ENCODE measurements around the gene CEP78.

Gene CEP78

DNA sequence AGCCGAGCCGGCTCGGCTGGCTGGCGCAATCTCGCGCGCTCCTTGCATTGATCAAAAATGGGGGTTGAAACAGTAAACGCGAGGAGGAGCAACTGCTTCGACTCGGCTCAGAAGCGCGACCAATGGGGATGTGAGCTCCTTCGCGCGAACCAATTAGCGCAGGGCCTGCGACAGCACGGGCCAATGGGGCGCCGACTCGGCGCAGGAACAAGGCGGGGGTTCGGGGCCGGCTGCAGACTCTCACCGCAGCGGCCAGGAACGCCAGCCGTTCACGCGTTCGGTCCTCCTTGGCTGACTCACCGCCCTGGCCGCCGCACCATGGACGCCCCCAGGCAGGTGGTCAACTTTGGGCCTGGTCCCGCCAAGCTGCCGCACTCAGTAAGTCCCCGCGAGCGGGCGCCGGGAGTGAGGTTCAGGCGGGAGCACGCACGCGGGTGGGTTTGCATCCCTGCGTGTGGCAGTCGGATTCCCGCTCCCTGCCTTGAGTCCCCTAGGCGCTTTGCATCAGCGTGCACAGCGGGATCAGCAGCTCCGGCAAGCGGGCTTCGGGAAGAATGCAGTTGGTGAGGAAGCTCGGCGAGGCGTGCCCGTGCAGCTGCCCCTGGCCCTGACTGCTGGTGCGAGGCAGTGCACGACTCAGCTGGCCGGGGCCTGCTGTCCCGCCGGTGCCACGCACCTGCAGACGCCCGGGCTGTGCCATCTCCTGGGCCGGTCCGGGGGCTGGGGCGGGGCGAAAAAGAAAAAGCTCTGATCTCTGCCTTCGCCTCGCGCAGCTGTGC lies 61.2 kb downstream of the CEP78 start, which contains the start of gene PSAT1:
PSAT1 (plus strand) TSS at position 233 of the 779 bp plus-strand sequence; CDS start at position 319, 86 bp downstream.
- Histone ChIP-seq H3K9me3 (ENCODE audit: low read length) (no peaks in the 10 kb centered on the region), H3K36me3 (ENCODE audit: insufficient read depth, low read length) (no peaks in the 10 kb centered on the region), H3K4me1 (ENCODE audit: insufficient read depth, low read length) (peaks cover 14% of the 10 kb centered on the region), H3K4me3 (ENCODE audit: low read depth in 1 of 2, low read length in 2 of 2) (peak within 1 kb of the TSS; percentile 68 to 81), H3K27me3 (ENCODE audit: control insufficient read depth in 1 of 2, insufficient read depth in 2 of 2, low read length in 2 of 2) (no peaks in the 10 kb centered on the region), H3K9ac (ENCODE audit: low read length) (peak within 1 kb of the TSS; percentile 9), H3K27ac (ENCODE audit: low read depth, low read length) (peak within 1 kb of the TSS; percentile 84)

GRCh38 chr9:78297672-78297961 lies 61.7 kb downstream of the CEP78 start:
- no peaks in the 10 kb centered on the region for H3K27me3 ChIP-seq (ENCODE audit: control insufficient read depth in 1 of 2, insufficient read depth in 2 of 2, low read length in 2 of 2)
- H3K9ac ChIP-seq (ENCODE audit: low read length): no peak overlapping the region
- no peaks in the 10 kb centered on the region for H3K9me3 ChIP-seq (ENCODE audit: low read length)
- no peaks in the 10 kb centered on the region for H3K36me3 ChIP-seq (ENCODE audit: insufficient read depth, low read length)
- H3K4me1 ChIP-seq (ENCODE audit: insufficient read depth, low read length): peaks cover 14% of the 10 kb centered on the region
- H3K4me3 ChIP-seq (ENCODE audit: low read depth in 1 of 2, low read length in 2 of 2): peak overlapping the region; percentile 68 to 81
- no peak overlapping the region for H3K27ac ChIP-seq (ENCODE audit: low read depth, low read length)

GRCh38 chr9:78298046-78298765 lies 62.3 kb downstream of the CEP78 start:
- Histone ChIP-seq H3K9ac (ENCODE audit: low read length) (no peak overlapping the region), H3K36me3 (ENCODE audit: insufficient read depth, low read length) (no peaks in the 10 kb centered on the region), H3K27me3 (ENCODE audit: control insufficient read depth in 1 of 2, insufficient read depth in 2 of 2, low read length in 2 of 2) (no peaks in the 10 kb centered on the region), H3K27ac (ENCODE audit: low read depth, low read length) (no peak overlapping the region), H3K9me3 (ENCODE audit: low read length) (no peaks in the 10 kb centered on the region), H3K4me3 (ENCODE audit: low read depth in 1 of 2, low read length in 2 of 2) (peak overlapping the region in 1 of 2 donors; percentile 81), H3K4me1 (ENCODE audit: insufficient read depth, low read length) (peaks cover 14% of the 10 kb centered on the region)

DNA sequence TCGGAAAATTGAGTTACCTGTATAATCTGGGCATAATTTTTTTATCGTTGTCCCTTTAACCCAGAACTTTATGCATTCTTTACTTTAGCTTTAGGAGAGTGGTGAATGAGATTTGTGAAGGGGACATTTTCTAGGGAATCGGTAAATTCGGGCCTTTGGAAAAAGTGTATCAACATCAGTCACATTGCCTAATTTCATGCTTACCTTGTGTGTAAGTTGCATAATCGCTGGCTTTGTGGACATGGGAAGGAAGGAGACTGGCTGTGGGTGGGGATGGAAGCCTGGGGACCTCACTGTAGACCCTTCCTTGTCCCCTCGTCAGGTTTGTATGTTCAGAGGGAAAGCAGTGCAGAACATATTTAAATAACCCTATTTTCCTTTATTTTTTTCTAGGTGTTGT lies 64.3 kb downstream of the CEP78 start:
- H3K4me1 ChIP-seq (ENCODE audit: insufficient read depth, low read length): peaks cover 14% of the 10 kb centered on the region
- H3K4me3 ChIP-seq (ENCODE audit: low read depth in 1 of 2, low read length in 2 of 2): no peak overlapping the region
- no peaks in the 10 kb centered on the region for H3K36me3 ChIP-seq (ENCODE audit: insufficient read depth, low read length)
- H3K27ac ChIP-seq (ENCODE audit: low read depth, low read length): no peak overlapping the region
- H3K9ac ChIP-seq (ENCODE audit: low read length): no peak overlapping the region
- no peaks in the 10 kb centered on the region for H3K9me3 ChIP-seq (ENCODE audit: low read length)
- no peaks in the 10 kb centered on the region for H3K27me3 ChIP-seq (ENCODE audit: control insufficient read depth in 1 of 2, insufficient read depth in 2 of 2, low read length in 2 of 2)

DNA sequence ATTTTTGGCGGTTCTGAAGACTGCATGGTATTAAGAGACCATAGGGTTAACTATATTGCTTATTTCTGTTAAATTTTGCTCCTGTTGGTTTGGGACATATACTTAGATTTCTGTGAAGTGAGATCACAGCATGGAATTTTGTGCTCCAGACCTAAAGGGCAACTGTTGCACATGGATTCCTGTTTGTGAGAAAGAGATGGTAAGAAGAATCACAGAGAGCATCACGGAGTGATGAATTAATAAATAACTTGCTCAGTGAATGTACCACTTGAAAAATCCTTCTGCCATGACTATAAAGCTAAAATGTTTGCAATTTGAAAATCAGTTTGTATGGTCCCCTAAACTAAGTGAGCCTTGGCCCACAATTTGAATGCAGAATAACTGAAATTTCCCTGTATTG lies 65.6 kb downstream of the CEP78 start:
- H3K27me3 ChIP-seq (ENCODE audit: control insufficient read depth in 1 of 2, insufficient read depth in 2 of 2, low read length in 2 of 2): no peaks in the 10 kb centered on the region
- no peaks in the 10 kb centered on the region for H3K9me3 ChIP-seq (ENCODE audit: low read length)
- H3K4me1 ChIP-seq (ENCODE audit: insufficient read depth, low read length): peaks cover 8% of the 10 kb centered on the region
- H3K9ac ChIP-seq (ENCODE audit: low read length): no peak overlapping the region
- no peak overlapping the region for H3K27ac ChIP-seq (ENCODE audit: low read depth, low read length)
- H3K36me3 ChIP-seq (ENCODE audit: insufficient read depth, low read length): no peaks in the 10 kb centered on the region
- no peak overlapping the region for H3K4me3 ChIP-seq (ENCODE audit: low read depth in 1 of 2, low read length in 2 of 2)

DNA sequence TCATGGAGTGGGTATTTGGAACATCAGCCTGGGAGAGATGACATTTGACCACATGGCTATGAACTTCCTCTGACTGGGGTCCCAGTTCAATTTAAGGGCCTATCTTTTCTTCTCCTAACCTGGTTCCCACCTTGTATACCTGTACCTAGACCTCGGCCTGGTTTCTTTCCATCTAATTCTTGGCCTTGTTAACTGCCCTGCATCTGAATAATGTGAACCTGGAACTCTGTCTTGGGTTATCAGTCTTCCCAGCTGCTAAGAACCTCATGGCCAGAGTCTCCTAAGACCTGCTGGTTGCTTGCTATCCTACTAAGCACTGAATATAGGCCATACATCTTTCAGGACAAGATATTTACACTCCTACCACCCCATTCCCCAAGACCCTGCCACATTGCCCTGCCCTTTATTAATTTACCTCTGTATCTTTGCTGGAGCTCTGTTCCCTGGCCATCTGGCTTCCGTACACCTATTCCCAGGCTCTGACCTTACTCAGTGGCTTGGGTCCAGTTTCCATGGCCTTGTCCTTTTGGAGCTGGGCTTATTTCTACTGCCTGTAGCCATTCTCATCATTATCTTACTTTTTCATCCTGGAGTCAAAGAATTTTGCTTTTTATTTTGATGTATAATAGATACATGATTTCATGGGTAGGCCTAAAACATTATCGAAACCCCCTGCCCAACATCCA lies 67.6 kb downstream of the CEP78 start:
- H3K4me3 ChIP-seq (ENCODE audit: low read depth in 1 of 2, low read length in 2 of 2): no peak overlapping the region
- no peaks in the 10 kb centered on the region for H3K36me3 ChIP-seq (ENCODE audit: insufficient read depth, low read length)
- H3K27ac ChIP-seq (ENCODE audit: low read depth, low read length): no peak overlapping the region
- H3K27me3 ChIP-seq (ENCODE audit: control insufficient read depth in 1 of 2, insufficient read depth in 2 of 2, low read length in 2 of 2): no peaks in the 10 kb centered on the region
- H3K9me3 ChIP-seq (ENCODE audit: low read length): no peaks in the 10 kb centered on the region
- H3K4me1 ChIP-seq (ENCODE audit: insufficient read depth, low read length): no peaks in the 10 kb centered on the region
- H3K9ac ChIP-seq (ENCODE audit: low read length): no peak overlapping the region

DNA sequence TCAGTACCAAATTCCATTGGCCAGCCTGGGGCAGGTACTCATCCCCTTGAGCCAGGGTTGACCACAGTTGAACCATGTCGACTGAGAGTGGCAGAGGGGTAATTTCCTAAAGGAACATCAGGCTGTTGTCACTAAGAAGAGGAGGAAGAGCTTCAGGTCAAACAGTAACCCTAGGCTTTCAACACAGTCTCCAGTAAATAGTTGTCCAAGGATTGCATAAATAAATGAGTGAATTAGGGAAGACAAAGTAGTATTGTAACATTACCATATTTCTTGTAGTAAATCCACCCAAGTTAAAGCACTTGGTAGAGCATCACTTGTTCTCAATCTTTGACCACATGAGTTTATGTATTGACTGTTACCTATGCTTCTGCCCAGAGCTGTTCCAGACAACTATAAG lies 68.5 kb downstream of the CEP78 start:
- no peaks in the 10 kb centered on the region for H3K4me1 ChIP-seq (ENCODE audit: insufficient read depth, low read length)
- H3K4me3 ChIP-seq (ENCODE audit: low read depth in 1 of 2, low read length in 2 of 2): no peak overlapping the region
- no peaks in the 10 kb centered on the region for H3K27me3 ChIP-seq (ENCODE audit: control insufficient read depth in 1 of 2, insufficient read depth in 2 of 2, low read length in 2 of 2)
- H3K27ac ChIP-seq (ENCODE audit: low read depth, low read length): no peak overlapping the region
- no peaks in the 10 kb centered on the region for H3K36me3 ChIP-seq (ENCODE audit: insufficient read depth, low read length)
- H3K9ac ChIP-seq (ENCODE audit: low read length): no peak overlapping the region
- no peaks in the 10 kb centered on the region for H3K9me3 ChIP-seq (ENCODE audit: low read length)

- Histone ChIP-seq H3K27me3 (ENCODE audit: control insufficient read depth in 1 of 2, insufficient read depth in 2 of 2, low read length in 2 of 2) (no peaks in the 10 kb centered on the region), H3K9ac (ENCODE audit: low read length) (no peak overlapping the region), H3K4me3 (ENCODE audit: low read depth in 1 of 2, low read length in 2 of 2) (no peak overlapping the region), H3K36me3 (ENCODE audit: insufficient read depth, low read length) (no peaks in the 10 kb centered on the region), H3K4me1 (ENCODE audit: insufficient read depth, low read length) (no peaks in the 10 kb centered on the region), H3K27ac (ENCODE audit: low read depth, low read length) (no peak overlapping the region), H3K9me3 (ENCODE audit: low read length) (no peaks in the 10 kb centered on the region)
Measured at GRCh38 chr9:78306222-78307076, 70.6 kb downstream of the CEP78 start.

- Histone ChIP-seq H3K27me3 (ENCODE audit: control insufficient read depth in 1 of 2, insufficient read depth in 2 of 2, low read length in 2 of 2) (no peaks in the 10 kb centered on the region), H3K36me3 (ENCODE audit: insufficient read depth, low read length) (no peaks in the 10 kb centered on the region), H3K9me3 (ENCODE audit: low read length) (no peaks in the 10 kb centered on the region), H3K4me3 (ENCODE audit: low read depth in 1 of 2, low read length in 2 of 2) (no peak overlapping the region), H3K9ac (ENCODE audit: low read length) (no peak overlapping the region), H3K4me1 (ENCODE audit: insufficient read depth, low read length) (no peaks in the 10 kb centered on the region), H3K27ac (ENCODE audit: low read depth, low read length) (no peak overlapping the region)
Measured at GRCh38 chr9:78307360-78307759, 71.5 kb downstream of the CEP78 start.

- Histone ChIP-seq H3K9ac (ENCODE audit: low read length) (no peak overlapping the region), H3K27me3 (ENCODE audit: control insufficient read depth in 1 of 2, insufficient read depth in 2 of 2, low read length in 2 of 2) (no peaks in the 10 kb centered on the region), H3K9me3 (ENCODE audit: low read length) (no peaks in the 10 kb centered on the region), H3K4me1 (ENCODE audit: insufficient read depth, low read length) (no peaks in the 10 kb centered on the region), H3K36me3 (ENCODE audit: insufficient read depth, low read length) (no peaks in the 10 kb centered on the region), H3K27ac (ENCODE audit: low read depth, low read length) (no peak overlapping the region), H3K4me3 (ENCODE audit: low read depth in 1 of 2, low read length in 2 of 2) (no peak overlapping the region)
Measured at GRCh38 chr9:78309066-78309465, 73.2 kb downstream of the CEP78 start.

DNA sequence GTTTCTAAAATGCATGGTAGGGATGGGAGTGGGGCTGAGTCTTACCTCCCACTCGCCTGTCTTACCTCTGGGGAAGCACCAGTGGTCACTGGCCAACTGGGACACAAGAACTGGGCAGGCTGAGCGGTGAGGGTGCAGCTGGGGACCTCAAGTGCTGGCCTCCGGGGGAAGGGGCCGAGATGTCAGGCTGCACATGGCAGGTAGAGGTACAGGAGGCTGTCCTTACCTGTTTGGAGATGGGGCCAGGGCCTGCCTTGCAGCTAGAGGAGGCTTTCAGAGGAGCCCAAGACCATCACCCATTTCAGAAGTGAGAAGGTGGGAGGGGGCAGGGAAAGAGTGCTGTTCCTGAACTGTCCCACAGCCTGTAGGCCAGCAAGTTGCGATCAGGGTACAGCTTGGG lies 75.2 kb downstream of the CEP78 start:
- Histone ChIP-seq H3K27me3 (ENCODE audit: control insufficient read depth in 1 of 2, insufficient read depth in 2 of 2, low read length in 2 of 2) (no peaks in the 10 kb centered on the region), H3K9ac (ENCODE audit: low read length) (no peak overlapping the region), H3K4me1 (ENCODE audit: insufficient read depth, low read length) (no peaks in the 10 kb centered on the region), H3K4me3 (ENCODE audit: low read depth in 1 of 2, low read length in 2 of 2) (no peak overlapping the region), H3K9me3 (ENCODE audit: low read length) (no peaks in the 10 kb centered on the region), H3K36me3 (ENCODE audit: insufficient read depth, low read length) (no peaks in the 10 kb centered on the region), H3K27ac (ENCODE audit: low read depth, low read length) (no peak overlapping the region)

All from muscle layer of colon (tissue), 2 donors.